Adrenal gland (tissue), 12 donors: ENCODE results near the gene SLC9A5. TPM values are rescaled to one million over a fixed set of nuclear protein-coding genes. Genes with fewer than 3 reads are reported as not detected.

Experiments used
- DNase-seq, 7 donors: peaks; one replicate each; pipeline ENCODE4 v3.0.0-alpha.2; 2019 to 2020
- H3K27ac ChIP-seq, 5 donors: fragments of 200-600 bp; sonication (generic) in 4 of 5; 1 replicate in 3 of 5; 2 replicates in 2 of 5; pipeline versions ENCODE4 v1.5.1 to v1.8.0; 2016 to 2020; ENCODE audit warnings: mild to moderate bottlenecking in 1 of 5
- H3K27me3 ChIP-seq: fragments of 200-600 bp; 2 replicates; pipeline ENCODE4 v1.8.0; 2021
- H3K36me3 ChIP-seq, 2 donors: fragments of 200-600 bp; replicated peaks in 1 of 2; 1 replicate in 1 of 2; 2 replicates in 1 of 2; pipeline versions ENCODE4 v1.5.1 to v1.8.0; 2018 to 2022
- H3K4me1 ChIP-seq, 2 donors: fragments of 200-600 bp; replicated peaks in 1 of 2; 1 replicate in 1 of 2; 2 replicates in 1 of 2; pipeline versions ENCODE4 v1.5.1 to v1.8.0; 2018 to 2021
- H3K4me3 ChIP-seq, 4 donors: fragments of 200-600 bp; sonication (generic) in 3 of 4; one replicate each; pipeline ENCODE4 v1.5.1; 2016 to 2018
- H3K9me3 ChIP-seq, 3 donors: fragments of 200-600 bp; sonication (generic) in 1 of 3; replicated peaks in 1 of 3; 1 replicate in 2 of 3; 2 replicates in 1 of 3; pipeline versions ENCODE4 v1.5.1 to v1.8.0; 2016 to 2021
- CTCF ChIP-seq, 6 experiments: fragments of 450-650 bp in 4 of 6; fragments of 200-600 bp in 2 of 6; sonication (generic) in 1 of 6; IDR thresholded peaks; 1 replicate in 5 of 6; 2 replicates in 1 of 6; pipeline versions ENCODE4 v1.5.1 to v1.8.0; 2016 to 2021; ENCODE audit warnings: antibody characterized with exemption in 6 of 6, mild to moderate bottlenecking in 2 of 6, moderate library complexity in 1 of 6
- POLR2A ChIP-seq, 2 donors: fragments of 450-650 bp; IDR thresholded peaks; one replicate each; pipeline ENCODE4 v1.6.1; 2017; ENCODE audit warnings: antibody characterized with exemption in 2 of 2, mild to moderate bottlenecking in 2 of 2, moderate library complexity in 1 of 2
- WGBS, 4 donors: extraction: QIAGEN DNeasy Blood & Tissue Kit in 2 of 4; methylation state at CpG; one replicate each; pipeline versions ENCODE4 v1.1.5 to v1.1.7; 2013 to 2017; 5-methylcytosine and 5-hydroxymethylcytosine counted together
- intact Hi-C, 2 donors: fragments of 100-400 bp; cut with DNase I; formaldehyde crosslinking; loops; one replicate each; pipeline versions ENCODE4 v1.14.1 to v1.15.0; 2022 to 2023
- polyA plus RNA-seq, 3 donors: library from polyadenylated mRNA; stranded (reverse); fragments of 200-250 nt in 2 of 3; fragments of 350-450 nt in 1 of 3; fragmentation: Illumina TruSeq in 1 of 3; extraction: RNeasy Lipid Tissue Mini Kit (QIAGEN cat#74804) in 1 of 3; gene quantifications; one replicate each; pipeline ENCODE4 v1.2.3, GENCODE V29; 2013 to 2014
- total RNA-seq, 9 donors: library from RNA; depleted of rRNA in 4 of 9; stranded (reverse); fragments of >200 nt in 4 of 9; fragments of 120-200 nt in 1 of 9; fragmentation: NEBNext Ultra II Directional in 1 of 9; extraction: Animal tissue kit (Norgen Biotek cat#: 25700) in 1 of 9; gene quantifications; one replicate each; pipeline versions ENCODE4 v1.1.0 to v1.2.4, GENCODE V29; 2013 to 2023
- donor health status: healthy with polysubstance abuse.
- donor health status: Bipolar disorder and iron deficiency.
- donor health status: DM: yes; HTN: yes; CAD: no.
- donor health status: DM: no; HTN: no; CAD: no.
- donor health status: DM: no; HTN: no; CAD: no.
- donor health status: DM: yes; HTN: yes; CAD: no.

SLC9A5 gene
- total and polyA plus RNA-seq, 12 donors: 0.09 to 2.8 (median 0.83) TPM; not detected in 1

DNA sequence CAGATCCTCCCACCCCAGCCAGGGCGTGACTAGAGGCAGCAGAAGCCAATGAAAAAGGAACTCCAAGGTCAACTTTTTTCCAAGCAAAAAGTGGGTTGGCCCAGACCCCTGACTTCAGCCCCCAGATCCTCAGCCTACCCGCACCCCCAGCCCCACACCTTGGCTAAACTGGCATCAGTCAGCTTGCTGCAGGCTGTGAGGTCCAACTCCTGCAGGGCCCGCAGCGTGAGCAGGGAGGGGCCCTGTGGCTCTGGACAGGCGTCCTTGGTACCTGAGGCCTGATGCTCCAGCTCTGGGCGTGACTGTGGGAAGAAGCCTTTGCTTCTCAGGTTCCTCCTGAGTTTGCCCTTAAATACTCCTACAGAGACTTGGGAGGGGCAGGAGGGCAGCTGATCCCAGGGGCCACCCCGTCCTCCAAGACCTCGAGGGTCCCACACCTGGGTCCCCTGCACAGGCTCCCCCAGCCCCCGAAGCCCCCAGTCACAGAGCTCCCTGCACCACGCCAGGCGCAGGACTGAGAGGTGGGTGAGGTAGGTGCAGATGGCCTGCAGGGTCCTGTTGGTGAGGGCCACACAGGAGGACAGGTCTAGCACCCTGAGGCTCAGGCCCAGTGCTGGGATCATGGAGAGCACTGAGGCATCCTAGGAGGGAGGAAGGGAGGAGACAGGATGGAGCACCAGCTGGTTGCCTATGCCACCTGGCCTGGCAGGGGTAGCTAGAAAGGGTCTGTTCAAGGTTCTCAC is 40.5 kb upstream of the SLC9A5 start:
- WGBS, 4 donors: 66 to 74% (median 67%) methylated on average over 5 to 11 of the region's 11 CpGs
- no peak overlapping the region for H3K4me3 ChIP-seq
- peaks cover 11 to 15% of the 10 kb centered on the region in 2 donors for H3K4me1 ChIP-seq
- no peaks in the 10 kb centered on the region for H3K27me3 ChIP-seq
- peak overlapping the region in 2 of 5 donors; percentile 34 to 75 for H3K27ac ChIP-seq
- no peak for DNase-seq
- intact Hi-C loops: no loop called here
- TF ChIP-seq POLR2A (IDR thresholded peaks at IDR 0.05) (no peak), CTCF (IDR thresholded peaks at IDR 0.05) (no peak)
- no peaks in the 10 kb centered on the region for H3K36me3 ChIP-seq
- no peaks in the 10 kb centered on the region for H3K9me3 ChIP-seq

DNA sequence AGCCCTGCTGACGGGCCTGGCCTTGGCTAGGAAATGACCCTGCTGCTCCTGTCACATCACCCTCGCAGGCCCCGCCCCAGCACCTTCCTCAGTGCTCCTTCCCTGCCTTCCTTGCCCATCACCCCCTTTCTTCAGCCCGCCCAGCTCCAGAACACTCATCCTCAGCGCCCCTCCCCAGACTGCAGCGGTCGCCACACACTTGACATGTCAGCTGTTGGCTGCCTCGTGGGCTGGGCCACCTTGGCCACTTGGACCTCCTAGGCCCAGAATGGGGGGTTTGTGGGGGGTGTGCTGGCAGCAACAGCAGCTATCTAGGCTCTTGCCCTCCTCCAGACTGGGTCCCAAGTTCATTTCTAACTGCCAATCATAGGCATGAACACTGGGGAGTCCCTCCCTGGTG is 39.2 kb upstream of the SLC9A5 start:
- no peak for DNase-seq
- WGBS, 4 donors: 74 to 88% (median 79%) methylated on average over 8 of the region's 8 CpGs
- Histone ChIP-seq H3K9me3 (no peaks in the 10 kb centered on the region), H3K4me1 (peaks cover 11 to 21% of the 10 kb centered on the region in 2 donors), H3K27ac (no peak overlapping the region), H3K27me3 (no peaks in the 10 kb centered on the region), H3K4me3 (no peak overlapping the region), H3K36me3 (no peaks in the 10 kb centered on the region)
- intact Hi-C loops: no loop called here
- TF ChIP-seq CTCF (IDR thresholded peaks at IDR 0.05): no peak
- TF ChIP-seq POLR2A (IDR thresholded peaks at IDR 0.05): no peak

- 88 to 95% (median 89%) methylated on average over 11 to 25 of the region's 25 CpGs for WGBS, 4 donors
- no peaks in the 10 kb centered on the region for H3K9me3 ChIP-seq
- TF ChIP-seq POLR2A (IDR thresholded peaks at IDR 0.05): no peak
- TF ChIP-seq CTCF (IDR thresholded peaks at IDR 0.05): no peak
- H3K36me3 ChIP-seq: no peaks in the 10 kb centered on the region
- peak in 1 of 7 donors; percentile 17 for DNase-seq
- H3K27ac ChIP-seq: no peak overlapping the region
- H3K4me1 ChIP-seq: peaks cover 11 to 21% of the 10 kb centered on the region in 2 donors
- H3K27me3 ChIP-seq: no peaks in the 10 kb centered on the region
- intact Hi-C loops: no loop called here
- H3K4me3 ChIP-seq: no peak overlapping the region
Observed at GRCh38 chr16:67210069-67210937, 38.5 kb upstream of the SLC9A5 start.

DNA sequence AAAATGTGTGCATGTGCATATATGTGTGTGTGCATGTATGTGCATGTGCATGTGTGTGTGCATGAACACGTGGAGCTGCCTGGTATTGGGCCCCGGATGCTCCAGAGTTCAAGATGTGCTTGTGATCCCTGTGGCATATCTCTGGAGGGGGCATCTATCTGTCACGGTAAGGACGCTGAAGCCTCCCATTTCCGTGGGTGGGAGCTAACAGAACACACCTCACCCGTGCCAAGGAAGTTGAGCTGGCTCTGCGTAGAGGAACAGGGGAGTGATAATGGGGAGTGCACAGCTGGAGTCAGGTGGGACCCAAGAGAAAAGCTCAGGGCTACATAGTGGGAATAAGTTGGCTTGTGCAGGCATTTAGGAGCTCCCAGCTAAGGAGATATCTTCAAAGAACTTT is 37.1 kb upstream of the SLC9A5 start:
- Histone ChIP-seq H3K4me1 (peaks cover 11 to 24% of the 10 kb centered on the region in 2 donors), H3K27me3 (no peaks in the 10 kb centered on the region), H3K4me3 (no peak overlapping the region), H3K27ac (no peak overlapping the region), H3K36me3 (no peaks in the 10 kb centered on the region), H3K9me3 (no peaks in the 10 kb centered on the region)
- 85 to 94% (median 88%) methylated on average over 7 of the region's 7 CpGs for WGBS, 4 donors
- TF ChIP-seq POLR2A (IDR thresholded peaks at IDR 0.05): no peak
- intact Hi-C loops: no loop called here
- DNase-seq: no peak
